Stimulated activated naive CD4-positive, alpha-beta T cell (primary cell): ENCODE measurements around the gene TRIM10.
A peak's percentile ranks its signal among the peaks of the same experiment; 100 is the strongest.
"Not testable (repeated sequence)": the region's sequence is repeated elsewhere in the genome, so short reads cannot be mapped to it uniquely, and the experiment has no call there.

Source experiments
- DNase-seq, 6 experiments: peaks; one replicate each; lab custom pipeline; 2025; lab: John Stamatoyannopoulos, UW

TRIM10 gene

GRCh38 chr6:30127238-30128093 is 33.5 kb downstream of the TRIM10 start:
- DNase-seq: no peak

GRCh38 chr6:30122515-30122914 is 38.5 kb downstream of the TRIM10 start:
- DNase-seq: no peak

- DNase-seq: no peak
Measured at GRCh38 chr6:30121446-30122366, 39.3 kb downstream of the TRIM10 start.

- DNase-seq: not testable (repeated sequence)
Measured at GRCh38 chr6:30118691-30119090, 42.3 kb downstream of the TRIM10 start.

GRCh38 chr6:30116724-30117123 is 44.3 kb downstream of the TRIM10 start:
- DNase-seq: no peak

- no peak for DNase-seq
Measured at GRCh38 chr6:30113841-30114240, 47.2 kb downstream of the TRIM10 start.

- no peak for DNase-seq
Measured at GRCh38 chr6:30113003-30113759, 47.8 kb downstream of the TRIM10 start, which contains the start of gene TRIM31. TRIM31 (minus strand) TSS chr6:30113090; CDS start chr6:30112805, 285 bp downstream.

- no peak for DNase-seq
Measured at GRCh38 chr6:30112402-30112994, 48.5 kb downstream of the TRIM10 start.

GRCh38 chr6:30111266-30111856 is 49.6 kb downstream of the TRIM10 start:
- DNase-seq: no peak

- no peak for DNase-seq
Measured at GRCh38 chr6:30104661-30105060, 56.4 kb downstream of the TRIM10 start.

GRCh38 chr6:30103872-30104179 is 57.2 kb downstream of the TRIM10 start:
- no peak for DNase-seq

- peak; percentile 68 to 87 (median 76) for DNase-seq
Measured at GRCh38 chr6:30102970-30103871, 57.8 kb downstream of the TRIM10 start.

GRCh38 chr6:30102414-30102969 is 58.5 kb downstream of the TRIM10 start:
- DNase-seq: peak in 2 of 6 experiments; percentile 12 to 43
